ENCODE data around the gene CCDC180.
"Not testable (repeated sequence)": the region's sequence is repeated elsewhere in the genome, so short reads cannot be mapped to it uniquely, and the experiment has no call there.

The CCDC180 gene

GRCh38 chr9:97324954-97325353, 17.5 kb downstream of the CCDC180 start:
- TF ChIP-seq, protein P1, sequence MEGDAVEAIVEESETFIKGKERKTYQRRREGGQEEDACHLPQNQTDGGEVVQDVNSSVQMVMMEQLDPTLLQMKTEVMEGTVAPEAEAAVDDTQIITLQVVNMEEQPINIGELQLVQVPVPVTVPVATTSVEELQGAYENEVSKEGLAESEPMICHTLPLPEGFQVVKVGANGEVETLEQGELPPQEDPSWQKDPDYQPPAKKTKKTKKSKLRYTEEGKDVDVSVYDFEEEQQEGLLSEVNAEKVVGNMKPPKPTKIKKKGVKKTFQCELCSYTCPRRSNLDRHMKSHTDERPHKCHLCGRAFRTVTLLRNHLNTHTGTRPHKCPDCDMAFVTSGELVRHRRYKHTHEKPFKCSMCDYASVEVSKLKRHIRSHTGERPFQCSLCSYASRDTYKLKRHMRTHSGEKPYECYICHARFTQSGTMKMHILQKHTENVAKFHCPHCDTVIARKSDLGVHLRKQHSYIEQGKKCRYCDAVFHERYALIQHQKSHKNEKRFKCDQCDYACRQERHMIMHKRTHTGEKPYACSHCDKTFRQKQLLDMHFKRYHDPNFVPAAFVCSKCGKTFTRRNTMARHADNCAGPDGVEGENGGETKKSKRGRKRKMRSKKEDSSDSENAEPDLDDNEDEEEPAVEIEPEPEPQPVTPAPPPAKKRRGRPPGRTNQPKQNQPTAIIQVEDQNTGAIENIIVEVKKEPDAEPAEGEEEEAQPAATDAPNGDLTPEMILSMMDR (IDR thresholded peaks at IDR 0.05; ENCODE audit: insufficient read depth, missing control alignments), result no peak
- DNase-seq (ENCODE audit: insufficient read length, low spot score), result no peak
- FAIRE-seq, result no peak

- TF ChIP-seq, protein P1 (IDR thresholded peaks at IDR 0.05; ENCODE audit: insufficient read depth, missing control alignments), result no peak
- no peak for DNase-seq (ENCODE audit: insufficient read length, low spot score)
- FAIRE-seq, result no peak
Measured at GRCh38 chr9:97327562-97327961, 20.1 kb downstream of the CCDC180 start.

- TF ChIP-seq, protein P1 (IDR thresholded peaks at IDR 0.05; ENCODE audit: insufficient read depth, missing control alignments), result no peak
- no peak for FAIRE-seq
Measured at GRCh38 chr9:97332993-97333392, 25.5 kb downstream of the CCDC180 start.

DNA sequence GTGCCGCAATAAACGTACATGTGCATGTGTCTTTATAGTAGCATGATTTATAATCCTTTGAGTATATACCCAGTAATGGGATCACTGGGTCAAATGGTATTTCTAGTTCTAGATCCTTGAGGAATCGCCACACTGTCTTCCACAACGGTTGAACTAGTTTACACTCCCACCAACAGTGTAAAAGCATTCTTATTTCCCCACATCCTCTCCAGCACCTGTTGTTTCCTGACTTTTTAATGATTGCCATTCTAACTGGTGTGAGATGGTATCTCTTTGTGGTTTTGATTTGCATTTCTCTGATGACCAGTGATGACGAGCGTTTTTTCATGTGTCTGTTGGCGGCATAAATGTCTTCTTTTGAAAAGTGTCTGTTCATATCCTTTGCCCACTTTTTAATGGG, 28.2 kb downstream of the CCDC180 start:
- not testable (repeated sequence) for FAIRE-seq; DNase-seq (ENCODE audit: insufficient read length, low spot score)

More at GRCh38 chr9:97332993-97333392, 25.5 kb downstream of the CCDC180 start:
- DNase-seq (ENCODE audit: insufficient read length, low spot score), result no peak

DNA sequence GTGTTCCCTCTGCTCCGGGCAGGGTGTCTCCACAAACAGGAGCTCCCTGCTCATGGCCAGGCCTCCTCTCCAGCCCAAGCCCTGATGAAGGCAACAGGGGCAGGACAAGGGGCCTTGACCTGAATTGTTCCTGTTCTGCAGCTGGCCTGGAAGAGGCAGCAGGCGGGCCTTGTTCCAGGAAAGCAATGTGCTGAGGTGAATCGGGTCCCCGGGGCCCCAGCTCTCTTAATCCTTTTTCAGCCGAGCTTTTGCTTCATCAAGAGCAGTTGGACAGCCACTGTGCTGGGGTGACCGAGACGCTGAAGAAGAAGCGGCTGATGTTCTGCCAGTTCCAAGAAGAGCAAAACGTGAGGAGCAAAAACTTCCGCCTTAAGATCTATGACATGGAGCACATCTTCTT, 41.4 kb downstream of the CCDC180 start:
- FAIRE-seq (no peak), DNase-seq (ENCODE audit: insufficient read length, low spot score) (no peak)
- TF ChIP-seq, protein P1 (IDR thresholded peaks at IDR 0.05; ENCODE audit: insufficient read depth, missing control alignments), result no peak

DNA sequence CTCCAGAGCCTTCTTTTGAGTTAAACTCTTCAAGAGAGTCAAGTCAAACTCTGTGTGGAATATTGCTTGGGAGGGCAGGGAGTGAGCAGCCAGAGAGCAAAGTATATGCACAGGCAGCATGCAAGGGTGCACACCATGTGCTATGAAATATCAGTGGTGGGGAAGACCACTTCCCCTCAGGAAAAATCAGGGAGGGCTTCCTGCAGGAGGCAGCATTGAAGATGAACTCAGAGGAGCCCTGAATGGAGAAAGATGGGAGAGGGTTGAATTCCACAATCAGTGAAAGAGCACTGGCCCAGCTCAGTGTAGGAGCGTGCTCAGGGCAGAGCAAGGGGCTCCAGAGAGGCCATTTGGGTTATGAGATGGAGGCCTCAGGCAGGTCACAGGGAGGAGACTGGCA, 41.9 kb downstream of the CCDC180 start:
- TF ChIP-seq, protein P1 (IDR thresholded peaks at IDR 0.05; ENCODE audit: insufficient read depth, missing control alignments), result no peak
- FAIRE-seq, result no peak
- no peak for DNase-seq (ENCODE audit: insufficient read length, low spot score)

DNA sequence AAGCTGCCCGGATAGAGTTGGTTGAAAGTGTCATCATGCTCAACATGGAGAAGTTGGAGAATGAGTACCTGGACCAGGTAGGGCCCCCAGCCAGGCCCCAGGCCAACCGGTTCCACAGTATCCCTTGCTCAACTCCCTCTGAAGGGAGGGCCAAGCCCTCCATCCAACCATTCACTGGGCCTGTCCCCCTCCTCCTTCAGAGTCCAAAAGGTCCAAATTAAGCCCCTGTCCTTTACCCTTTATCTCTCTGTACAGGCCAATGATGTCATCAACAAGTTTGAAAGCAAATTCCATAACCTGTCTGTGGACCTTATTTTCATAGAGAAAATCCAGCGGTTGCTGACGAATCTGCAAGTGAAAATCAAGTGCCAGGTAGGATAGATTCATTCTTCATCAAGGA, 47.2 kb downstream of the CCDC180 start:
- no peak for DNase-seq (ENCODE audit: insufficient read length, low spot score)
- TF ChIP-seq, protein P1 (IDR thresholded peaks at IDR 0.05; ENCODE audit: insufficient read depth, missing control alignments), result no peak
- no peak for FAIRE-seq

GRCh38 chr9:97357056-97357455, 49.6 kb downstream of the CCDC180 start:
- DNase-seq (ENCODE audit: insufficient read length, low spot score), result no peak
- FAIRE-seq, result no peak
- TF ChIP-seq, protein P1 (IDR thresholded peaks at IDR 0.05; ENCODE audit: insufficient read depth, missing control alignments), result no peak
